ENCODE data around the gene RPS27.
"Not testable (repeated sequence)": the region's sequence is repeated elsewhere in the genome, so short reads cannot be mapped to it uniquely, and the experiment has no call there.

The RPS27 gene

GRCh38 chr1:153961421-153961820, 29.1 kb upstream of the RPS27 start:
- DNase-seq (ENCODE audit: low read depth in 2 of 2) = no peak

- DNase-seq (ENCODE audit: low read depth in 2 of 2) = no peak
These were observed 28.2 kb upstream of the RPS27 start for GRCh38 chr1:153962088-153963029.

- DNase-seq (ENCODE audit: low read depth in 2 of 2) = peak; percentile 88 to 96
These were observed 27.3 kb upstream of the RPS27 start, which contains the start of gene SLC39A1 for GRCh38 chr1:153963030-153963849. SLC39A1 (minus strand) TSS chr1:153963537; CDS start chr1:153962715, 822 bp downstream.

GRCh38 chr1:153963850-153964331, 26.7 kb upstream of the RPS27 start:
- no peak for DNase-seq (ENCODE audit: low read depth in 2 of 2)

- peak; percentile 74 to 76 for DNase-seq (ENCODE audit: low read depth in 2 of 2)
These were observed 23.2 kb upstream of the RPS27 start, which contains the start of gene CREB3L4 for GRCh38 chr1:153967107-153967999. CREB3L4 (plus strand) TSS chr1:153967902; CDS start chr1:153968526, 624 bp downstream.

GRCh38 chr1:153968000-153968363, 22.6 kb upstream of the RPS27 start:
- DNase-seq (ENCODE audit: low read depth in 2 of 2) = no peak

- no peak for DNase-seq (ENCODE audit: low read depth in 2 of 2)
These were observed 22.2 kb upstream of the RPS27 start for GRCh38 chr1:153968408-153968807.

GRCh38 chr1:153968972-153969371, 21.6 kb upstream of the RPS27 start:
- DNase-seq (ENCODE audit: low read depth in 2 of 2) = no peak

- DNase-seq (ENCODE audit: low read depth in 2 of 2) = no peak
These were observed 20.2 kb upstream of the RPS27 start for GRCh38 chr1:153970346-153970745.

GRCh38 chr1:153973071-153973470, 17.5 kb upstream of the RPS27 start:
- DNase-seq (ENCODE audit: low read depth in 2 of 2) = no peak

GRCh38 chr1:153973525-153973924, 17.0 kb upstream of the RPS27 start:
- no peak for DNase-seq (ENCODE audit: low read depth in 2 of 2)

GRCh38 chr1:153976819-153977249, 13.7 kb upstream of the RPS27 start:
- DNase-seq (ENCODE audit: low read depth in 2 of 2) = no peak

GRCh38 chr1:153977250-153978240, 13.0 kb upstream of the RPS27 start, which contains the start of gene JTB:
JTB (minus strand) TSS chr1:153977674; CDS start chr1:153977252, 422 bp downstream.
- DNase-seq (ENCODE audit: low read depth in 2 of 2) = peak; percentile 79 to 82

GRCh38 chr1:153978274-153978909, 12.2 kb upstream of the RPS27 start:
- DNase-seq (ENCODE audit: low read depth in 2 of 2) = no peak

GRCh38 chr1:153979091-153979490, 11.5 kb upstream of the RPS27 start:
- DNase-seq (ENCODE audit: low read depth in 2 of 2) = not testable (repeated sequence)

GRCh38 chr1:153981735-153982134, 8.8 kb upstream of the RPS27 start:
- DNase-seq (ENCODE audit: low read depth in 2 of 2) = not testable (repeated sequence)

GRCh38 chr1:153984123-153984894, 6.3 kb upstream of the RPS27 start:
- DNase-seq (ENCODE audit: low read depth in 2 of 2) = no peak

- no peak for DNase-seq (ENCODE audit: low read depth in 2 of 2)
These were observed 5.1 kb upstream of the RPS27 start for GRCh38 chr1:153985341-153985912.

All from stimulated activated CD4-positive, alpha-beta T cell treated with anti-CD3 and anti-CD28 coated beads, Interleukin-15, amount 100 ng/mL, for 48 hours (primary cell).